ENCODE measurements around the gene RNF157. TPM values are rescaled to one million over a fixed set of nuclear protein-coding genes. Genes with fewer than 3 reads are reported as not detected.

RNF157 gene
- total and polyA plus RNA-seq, 10 of the 15 experiments (the other 5 are each of a cell fraction or from before 2014, with no cell fraction given): 1.4 to 15.9 (median 9.6) TPM

GRCh38 chr17:76115138-76115754 is 125.0 kb downstream of the RNF157 start (continued):
- no peak for TF ChIP-seq BCLAF1 (IDR thresholded peaks at IDR 0.05)
- no peak for TF ChIP-seq IRF5 (IDR thresholded peaks at IDR 0.05; ENCODE audit: borderline replicate concordance)
- TF ChIP-seq SPI1 (IDR thresholded peaks at IDR 0.05; ENCODE audit: borderline replicate concordance, insufficient read depth, low read depth, low read length): no peak

- Histone ChIP-seq H3K9ac (ENCODE audit: control insufficient read depth, insufficient read depth, low read length) (no peak overlapping the region), H4K20me1 (ENCODE audit: control insufficient read depth, insufficient read depth) (no peaks in the 10 kb centered on the region), H3K27me3 (replicated peaks in 1 of 2; ENCODE audit: control insufficient read depth in 2 of 2, insufficient read depth in 2 of 2, low read length in 1 of 2) (no peaks in the 10 kb centered on the region), H3K79me2 (ENCODE audit: control insufficient read depth, insufficient read depth, low read length) (no peaks in the 10 kb centered on the region), H3K9me3 (replicated peaks; ENCODE audit: control insufficient read depth, insufficient read depth, low read length) (no peaks in the 10 kb centered on the region), H2AFZ (ENCODE audit: control insufficient read depth, low read depth, low read length) (no peak overlapping the region), H3K36me3 (ENCODE audit: control insufficient read depth in 2 of 2, insufficient read depth in 2 of 2, low read length in 1 of 2) (no peaks in the 10 kb centered on the region), H3K4me2 (ENCODE audit: control insufficient read depth, insufficient read depth) (no peak overlapping the region), H3K27ac (ENCODE audit: control insufficient read depth, insufficient read depth) (no peak overlapping the region), H3K4me1 (ENCODE audit: control insufficient read depth, insufficient read depth, low read length) (no peaks in the 10 kb centered on the region), H3K4me3 (no peak overlapping the region)
- DNase-seq (ENCODE audit: low read depth, low spot score) (no peak), FAIRE-seq (no peak), ATAC-seq (no peak)
- ChIA-PET RAD21 (ENCODE audit: unreplicated experiment) (interaction anchor here (1.5 kb wide), 1 partner anchor 168 kb away, joined by 3 read pairs; no protein-coding TSS in a partner anchor), POLR2A (interaction anchor here (0.5 kb wide), 2 partner anchors 108 to 147 kb away, joined by 3 to 8 read pairs; no protein-coding TSS in a partner anchor), SMC1A (ENCODE audit: uncharacterized antibody, unreplicated experiment) (no interaction called here), CTCF (interaction anchor here (1.4 to 18.3 kb wide), 3 partner anchors 8 to 168 kb away, joined by 4 to 316 read pairs (median 4); no protein-coding TSS in a partner anchor)
- in situ Hi-C loops (cut with MboI) (no loop called here), intact Hi-C loops (cut with micrococcal nuclease; ENCODE audit: unreplicated experiment) (no loop called here)
- WGBS (ENCODE audit: insufficient coverage, insufficient replicate concordance, low lambda C conversion rate, missing lambda C conversion rate): 45% methylated on average over 2 of the region's 2 CpGs
- BruUV-seq (replicated peaks): no TSS peak
- TF ChIP-seq IRF5 (IDR thresholded peaks at IDR 0.05; ENCODE audit: borderline replicate concordance): no peak
- TF ChIP-seq ZBTB4 (CRISPR knock-in tag; IDR thresholded peaks at IDR 0.05): no peak
- no peak for TF ChIP-seq TCF12 (IDR thresholded peaks at IDR 0.05; ENCODE audit: low read depth, low read length)
- no peak for TF ChIP-seq CEBPB (IDR thresholded peaks at IDR 0.05; ENCODE audit: borderline replicate concordance in 1 of 2, low read depth in 2 of 2, low read length in 2 of 2)
Observed at GRCh38 chr17:76111956-76112355, 128.3 kb downstream of the RNF157 start.

Measured in GM12878 (cell line).